HEK293 (cell line): ENCODE data around the gene EPN1.
"Not testable (repeated sequence)": the region's sequence is repeated elsewhere in the genome, so short reads cannot be mapped to it uniquely, and the experiment has no call there.

ENCODE experiments used
- CTCF ChIA-PET: fragments of 350-600 bp; formaldehyde crosslinking; extraction: SDS; loops from one replicate; lab custom pipeline; 2021; ENCODE audit warnings: antibody characterized with exemption; lab: Yijun Ruan, JAX
- POLR2A ChIA-PET: fragments of 300-600 bp; formaldehyde crosslinking; extraction: SDS; loops from one replicate; lab custom pipeline; 2020; ENCODE audit warnings: antibody characterized with exemption, inconsistent platforms; lab: Yijun Ruan, JAX
- H3K27ac ChIP-seq: fragments of 200-500 bp; sonication (Bioruptor generic); 2 replicates; pipeline ENCODE4 v1.5.1; 2014; ENCODE audit warnings: low read depth, low read length, control low read depth, inconsistent platforms; ENCODE audit errors: extremely low read depth
- H3K36me3 ChIP-seq, 2 experiments: fragments of 200-500 bp in 1 of 2; sonication (Bioruptor generic) in 1 of 2; 1 replicate in 1 of 2; 2 replicates in 1 of 2; pipeline ENCODE4 v1.5.1; 2014 to 2017; ENCODE audit warnings: inconsistent platforms in 2 of 2, low read length in 2 of 2; ENCODE audit not compliant: control insufficient read depth in 2 of 2, insufficient read depth in 1 of 2
- H3K4me1 ChIP-seq: fragments of 200-500 bp; sonication (Bioruptor generic); 2 replicates; pipeline ENCODE4 v1.5.1; 2014; ENCODE audit warnings: mild to moderate bottlenecking, low read length, inconsistent platforms; ENCODE audit not compliant: control insufficient read depth, insufficient read depth
- H3K4me3 ChIP-seq: 2 replicates; pipeline ENCODE4 v1.5.1; 2011; ENCODE audit warnings: low read depth, mild to moderate bottlenecking, control low read depth, low read length, moderate library complexity
- H3K9me3 ChIP-seq: fragments of 200-500 bp; sonication (Bioruptor generic); 2 replicates; pipeline ENCODE4 v1.5.1; 2014; ENCODE audit warnings: low read depth, low read length, inconsistent platforms; ENCODE audit not compliant: control insufficient read depth, insufficient read depth
- FEZF1 ChIP-seq: fragments of 450-650 bp; formaldehyde crosslinking; IDR thresholded peaks from 2 replicates; pipeline ENCODE4 v1.5.1; 2016; ENCODE audit warnings: missing biosample characterization, missing genetic modification characterization
- GLI4 ChIP-seq: fragments of 450-650 bp; formaldehyde crosslinking; IDR thresholded peaks from 2 replicates; pipeline ENCODE4 v1.5.1; 2016; ENCODE audit warnings: missing biosample characterization, missing genetic modification characterization
- KLF7 ChIP-seq: fragments of 450-650 bp; formaldehyde crosslinking; IDR thresholded peaks from 2 replicates; pipeline ENCODE4 v1.5.1; 2016; ENCODE audit warnings: missing biosample characterization, missing genetic modification characterization, borderline replicate concordance
- ZBTB7A ChIP-seq: fragments of 450-650 bp; formaldehyde crosslinking; IDR thresholded peaks from 2 replicates; pipeline ENCODE4 v1.5.1; 2016; ENCODE audit warnings: low read depth, missing biosample characterization, missing genetic modification characterization
- ZNF112 ChIP-seq: fragments of 450-650 bp; formaldehyde crosslinking; IDR thresholded peaks from 2 replicates; pipeline ENCODE4 v1.5.0; 2017; ENCODE audit warnings: missing biosample characterization, missing genetic modification characterization
- ZNF114 ChIP-seq: fragments of 450-650 bp; formaldehyde crosslinking; IDR thresholded peaks from 2 replicates; pipeline ENCODE4 v1.5.0; 2017; ENCODE audit warnings: missing biosample characterization, missing genetic modification characterization
- ZNF19 ChIP-seq: fragments of 450-650 bp; formaldehyde crosslinking; IDR thresholded peaks from 2 replicates; pipeline ENCODE4; 2016; ENCODE audit warnings: missing biosample characterization, missing genetic modification characterization, low read depth
- ZNF211 ChIP-seq: fragments of 450-650 bp; formaldehyde crosslinking; IDR thresholded peaks from 2 replicates; pipeline ENCODE4 v1.5.1; 2016; ENCODE audit warnings: low read depth, missing biosample characterization, missing genetic modification characterization
- ZNF223 ChIP-seq: fragments of 450-650 bp; formaldehyde crosslinking; IDR thresholded peaks from 2 replicates; pipeline ENCODE4 v1.5.1; 2016; ENCODE audit warnings: missing biosample characterization, missing genetic modification characterization
- ZNF37A ChIP-seq: fragments of 450-650 bp; IDR thresholded peaks from 2 replicates; pipeline ENCODE4 v1.5.1; 2018; ENCODE audit warnings: missing biosample characterization, missing genetic modification characterization
- ZNF426 ChIP-seq: fragments of 450-650 bp; formaldehyde crosslinking; IDR thresholded peaks from 2 replicates; pipeline ENCODE4 v1.5.1; 2017; ENCODE audit warnings: missing biosample characterization, missing genetic modification characterization, mild to moderate bottlenecking, inconsistent platforms, moderate library complexity
- ZNF514 ChIP-seq: fragments of 450-650 bp; formaldehyde crosslinking; IDR thresholded peaks from 2 replicates; pipeline ENCODE4 v1.5.1; 2016; ENCODE audit warnings: missing biosample characterization, missing genetic modification characterization
- ZNF544 ChIP-seq: fragments of 450-650 bp; formaldehyde crosslinking; IDR thresholded peaks from 2 replicates; pipeline ENCODE4 v1.5.0; 2017; ENCODE audit warnings: missing biosample characterization, missing genetic modification characterization
- ZNF555 ChIP-seq: fragments of 450-650 bp; formaldehyde crosslinking; conservative IDR thresholded peaks from 2 replicates; pipeline ENCODE4 v1.5.1; 2017; ENCODE audit warnings: missing biosample characterization, mild to moderate bottlenecking, missing genetic modification characterization, inconsistent platforms
- ZNF558 ChIP-seq: fragments of 450-650 bp; formaldehyde crosslinking; IDR thresholded peaks from 2 replicates; pipeline ENCODE4 v1.5.1; 2016; ENCODE audit warnings: missing biosample characterization, missing genetic modification characterization
- ZNF560 ChIP-seq: fragments of 450-650 bp; formaldehyde crosslinking; IDR thresholded peaks from 2 replicates; pipeline ENCODE4 v1.5.1; 2017; ENCODE audit warnings: missing biosample characterization, missing genetic modification characterization, borderline replicate concordance
- ZNF596 ChIP-seq: fragments of 450-650 bp; IDR thresholded peaks from 2 replicates; pipeline ENCODE4 v1.5.0; 2018; ENCODE audit warnings: missing biosample characterization, mild to moderate bottlenecking, missing genetic modification characterization, moderate library complexity
- ZNF610 ChIP-seq: fragments of 450-650 bp; formaldehyde crosslinking; IDR thresholded peaks from 2 replicates; pipeline ENCODE4 v1.5.1; 2016; ENCODE audit warnings: missing biosample characterization, missing genetic modification characterization, borderline replicate concordance
- ZNF626 ChIP-seq: fragments of 450-650 bp; sonication (Bioruptor Pico); formaldehyde crosslinking; IDR thresholded peaks from 2 replicates; pipeline ENCODE4 v1.5.1; 2018; ENCODE audit warnings: missing biosample characterization, missing genetic modification characterization, inconsistent platforms
- ZNF660 ChIP-seq: fragments of 450-650 bp; IDR thresholded peaks from 2 replicates; pipeline ENCODE4 v1.5.1; 2018; ENCODE audit warnings: missing biosample characterization, mild to moderate bottlenecking, missing genetic modification characterization
- ZNF76 ChIP-seq: fragments of 450-650 bp; formaldehyde crosslinking; IDR thresholded peaks from 2 replicates; pipeline ENCODE4; 2016; ENCODE audit warnings: low read depth, missing biosample characterization, missing genetic modification characterization, borderline replicate concordance
- ZNF837 ChIP-seq: fragments of 450-650 bp; formaldehyde crosslinking; IDR thresholded peaks from 2 replicates; pipeline ENCODE4 v1.5.1; 2016; ENCODE audit warnings: missing biosample characterization, missing genetic modification characterization
- TF ChIP-seq, protein P1 (sequence below): fragments of 450-650 bp; formaldehyde crosslinking; IDR thresholded peaks from 2 replicates; pipeline ENCODE4 v1.5.1; 2016; ENCODE audit warnings: missing biosample characterization, missing genetic modification characterization
- TF ChIP-seq, protein P2 (sequence below): fragments of 450-650 bp; formaldehyde crosslinking; IDR thresholded peaks from 2 replicates; pipeline ENCODE4 v1.5.0; 2017; ENCODE audit warnings: missing biosample characterization, missing genetic modification characterization, borderline replicate concordance
- TF ChIP-seq, protein P3 (sequence below): fragments of 450-650 bp; formaldehyde crosslinking; IDR thresholded peaks from 2 replicates; pipeline ENCODE4 v1.5.1; 2016; ENCODE audit warnings: missing biosample characterization, missing genetic modification characterization
- TF ChIP-seq, protein P4 (sequence below): fragments of 450-650 bp; formaldehyde crosslinking; IDR thresholded peaks from 2 replicates; pipeline ENCODE4 v1.5.1; 2016; ENCODE audit warnings: missing biosample characterization, missing genetic modification characterization
- TF ChIP-seq, protein P5 (sequence below): fragments of 450-650 bp; formaldehyde crosslinking; IDR thresholded peaks from 2 replicates; pipeline ENCODE4 v1.5.1; 2016; ENCODE audit warnings: missing biosample characterization, missing genetic modification characterization
- TF ChIP-seq, protein P6 (sequence below): fragments of 450-650 bp; formaldehyde crosslinking; IDR thresholded peaks from 2 replicates; pipeline ENCODE4 v1.5.1; 2016; ENCODE audit warnings: missing biosample characterization, missing genetic modification characterization

EPN1 gene

DNA sequence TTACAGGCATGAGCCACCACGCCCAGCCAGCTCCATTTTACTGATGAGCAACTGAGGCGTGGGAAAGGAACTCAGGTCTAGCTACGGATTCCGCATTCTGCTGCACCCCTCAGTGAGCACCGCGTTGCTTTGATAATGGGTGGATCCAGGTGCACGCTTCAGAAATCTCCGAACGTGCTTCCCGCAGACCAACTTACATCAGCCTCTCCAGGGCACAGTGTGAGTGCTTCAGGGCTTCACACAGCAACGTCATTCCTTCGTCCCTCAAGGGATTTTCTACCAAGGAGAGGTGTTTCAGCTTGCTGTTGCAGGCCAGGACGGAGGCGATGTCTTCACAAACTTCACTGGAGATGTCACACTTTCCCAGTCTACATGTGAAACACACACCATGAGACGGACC, 41.5 kb downstream of the EPN1 start:
- TF ChIP-seq ZNF114 (tag by site-specific recombination) (no peak), ZNF626 (tag by site-specific recombination) (no peak), ZNF76 (tag by site-specific recombination) (no peak), ZBTB7A (tag by site-specific recombination) (no peak), ZNF426 (tag by site-specific recombination) (no peak), ZNF514 (tag by site-specific recombination) (no peak), ZNF112 (tag by site-specific recombination) (no peak), ZNF837 (tag by site-specific recombination) (no peak), FEZF1 (tag by site-specific recombination) (no peak), ZNF560 (tag by site-specific recombination) (no peak), KLF7 (tag by site-specific recombination) (no peak)
- TF ChIP-seq, protein P1, sequence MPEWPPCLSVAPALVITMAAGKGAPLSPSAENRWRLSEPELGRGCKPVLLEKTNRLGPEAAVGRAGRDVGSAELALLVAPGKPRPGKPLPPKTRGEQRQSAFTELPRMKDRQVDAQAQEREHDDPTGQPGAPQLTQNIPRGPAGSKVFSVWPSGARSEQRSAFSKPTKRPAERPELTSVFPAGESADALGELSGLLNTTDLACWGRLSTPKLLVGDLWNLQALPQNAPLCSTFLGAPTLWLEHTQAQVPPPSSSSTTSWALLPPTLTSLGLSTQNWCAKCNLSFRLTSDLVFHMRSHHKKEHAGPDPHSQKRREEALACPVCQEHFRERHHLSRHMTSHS (tag by site-specific recombination): no peak
- TF ChIP-seq, protein P2, sequence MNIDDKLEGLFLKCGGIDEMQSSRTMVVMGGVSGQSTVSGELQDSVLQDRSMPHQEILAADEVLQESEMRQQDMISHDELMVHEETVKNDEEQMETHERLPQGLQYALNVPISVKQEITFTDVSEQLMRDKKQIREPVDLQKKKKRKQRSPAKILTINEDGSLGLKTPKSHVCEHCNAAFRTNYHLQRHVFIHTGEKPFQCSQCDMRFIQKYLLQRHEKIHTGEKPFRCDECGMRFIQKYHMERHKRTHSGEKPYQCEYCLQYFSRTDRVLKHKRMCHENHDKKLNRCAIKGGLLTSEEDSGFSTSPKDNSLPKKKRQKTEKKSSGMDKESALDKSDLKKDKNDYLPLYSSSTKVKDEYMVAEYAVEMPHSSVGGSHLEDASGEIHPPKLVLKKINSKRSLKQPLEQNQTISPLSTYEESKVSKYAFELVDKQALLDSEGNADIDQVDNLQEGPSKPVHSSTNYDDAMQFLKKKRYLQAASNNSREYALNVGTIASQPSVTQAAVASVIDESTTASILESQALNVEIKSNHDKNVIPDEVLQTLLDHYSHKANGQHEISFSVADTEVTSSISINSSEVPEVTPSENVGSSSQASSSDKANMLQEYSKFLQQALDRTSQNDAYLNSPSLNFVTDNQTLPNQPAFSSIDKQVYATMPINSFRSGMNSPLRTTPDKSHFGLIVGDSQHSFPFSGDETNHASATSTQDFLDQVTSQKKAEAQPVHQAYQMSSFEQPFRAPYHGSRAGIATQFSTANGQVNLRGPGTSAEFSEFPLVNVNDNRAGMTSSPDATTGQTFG (tag by site-specific recombination): no peak
- TF ChIP-seq, protein P3, sequence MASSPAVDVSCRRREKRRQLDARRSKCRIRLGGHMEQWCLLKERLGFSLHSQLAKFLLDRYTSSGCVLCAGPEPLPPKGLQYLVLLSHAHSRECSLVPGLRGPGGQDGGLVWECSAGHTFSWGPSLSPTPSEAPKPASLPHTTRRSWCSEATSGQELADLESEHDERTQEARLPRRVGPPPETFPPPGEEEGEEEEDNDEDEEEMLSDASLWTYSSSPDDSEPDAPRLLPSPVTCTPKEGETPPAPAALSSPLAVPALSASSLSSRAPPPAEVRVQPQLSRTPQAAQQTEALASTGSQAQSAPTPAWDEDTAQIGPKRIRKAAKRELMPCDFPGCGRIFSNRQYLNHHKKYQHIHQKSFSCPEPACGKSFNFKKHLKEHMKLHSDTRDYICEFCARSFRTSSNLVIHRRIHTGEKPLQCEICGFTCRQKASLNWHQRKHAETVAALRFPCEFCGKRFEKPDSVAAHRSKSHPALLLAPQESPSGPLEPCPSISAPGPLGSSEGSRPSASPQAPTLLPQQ (tag by site-specific recombination): no peak
- TF ChIP-seq, protein P4, sequence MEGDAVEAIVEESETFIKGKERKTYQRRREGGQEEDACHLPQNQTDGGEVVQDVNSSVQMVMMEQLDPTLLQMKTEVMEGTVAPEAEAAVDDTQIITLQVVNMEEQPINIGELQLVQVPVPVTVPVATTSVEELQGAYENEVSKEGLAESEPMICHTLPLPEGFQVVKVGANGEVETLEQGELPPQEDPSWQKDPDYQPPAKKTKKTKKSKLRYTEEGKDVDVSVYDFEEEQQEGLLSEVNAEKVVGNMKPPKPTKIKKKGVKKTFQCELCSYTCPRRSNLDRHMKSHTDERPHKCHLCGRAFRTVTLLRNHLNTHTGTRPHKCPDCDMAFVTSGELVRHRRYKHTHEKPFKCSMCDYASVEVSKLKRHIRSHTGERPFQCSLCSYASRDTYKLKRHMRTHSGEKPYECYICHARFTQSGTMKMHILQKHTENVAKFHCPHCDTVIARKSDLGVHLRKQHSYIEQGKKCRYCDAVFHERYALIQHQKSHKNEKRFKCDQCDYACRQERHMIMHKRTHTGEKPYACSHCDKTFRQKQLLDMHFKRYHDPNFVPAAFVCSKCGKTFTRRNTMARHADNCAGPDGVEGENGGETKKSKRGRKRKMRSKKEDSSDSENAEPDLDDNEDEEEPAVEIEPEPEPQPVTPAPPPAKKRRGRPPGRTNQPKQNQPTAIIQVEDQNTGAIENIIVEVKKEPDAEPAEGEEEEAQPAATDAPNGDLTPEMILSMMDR (tag by site-specific recombination): no peak
- CTCF ChIA-PET: no interaction called here
- no peak overlapping the region for H3K27ac ChIP-seq
- H3K9me3 ChIP-seq: no peaks in the 10 kb centered on the region
- no peaks in the 10 kb centered on the region for H3K4me1 ChIP-seq
- POLR2A ChIA-PET: no interaction called here
- no peak overlapping the region for H3K4me3 ChIP-seq
- no peaks in the 10 kb centered on the region for H3K36me3 ChIP-seq

DNA sequence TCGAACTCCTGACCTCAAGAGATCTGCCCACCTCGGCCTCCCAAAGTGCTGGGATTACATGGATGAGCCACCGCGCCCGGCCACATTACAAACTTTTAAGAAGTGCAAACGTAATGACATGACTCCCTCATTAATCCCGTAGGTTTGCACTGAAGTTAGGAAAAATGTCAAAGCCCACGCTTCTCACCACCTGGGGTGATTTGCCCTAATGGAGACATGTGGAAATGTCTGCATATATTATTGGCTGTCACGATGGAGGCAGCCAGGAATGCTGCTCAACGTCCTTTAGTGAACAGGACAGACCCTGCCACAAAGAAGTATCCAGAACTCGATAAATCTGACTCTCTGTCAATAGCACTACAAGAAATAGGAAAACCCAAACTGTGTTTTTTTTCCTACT, 42.2 kb downstream of the EPN1 start:
- CTCF ChIA-PET: no interaction called here

DNA sequence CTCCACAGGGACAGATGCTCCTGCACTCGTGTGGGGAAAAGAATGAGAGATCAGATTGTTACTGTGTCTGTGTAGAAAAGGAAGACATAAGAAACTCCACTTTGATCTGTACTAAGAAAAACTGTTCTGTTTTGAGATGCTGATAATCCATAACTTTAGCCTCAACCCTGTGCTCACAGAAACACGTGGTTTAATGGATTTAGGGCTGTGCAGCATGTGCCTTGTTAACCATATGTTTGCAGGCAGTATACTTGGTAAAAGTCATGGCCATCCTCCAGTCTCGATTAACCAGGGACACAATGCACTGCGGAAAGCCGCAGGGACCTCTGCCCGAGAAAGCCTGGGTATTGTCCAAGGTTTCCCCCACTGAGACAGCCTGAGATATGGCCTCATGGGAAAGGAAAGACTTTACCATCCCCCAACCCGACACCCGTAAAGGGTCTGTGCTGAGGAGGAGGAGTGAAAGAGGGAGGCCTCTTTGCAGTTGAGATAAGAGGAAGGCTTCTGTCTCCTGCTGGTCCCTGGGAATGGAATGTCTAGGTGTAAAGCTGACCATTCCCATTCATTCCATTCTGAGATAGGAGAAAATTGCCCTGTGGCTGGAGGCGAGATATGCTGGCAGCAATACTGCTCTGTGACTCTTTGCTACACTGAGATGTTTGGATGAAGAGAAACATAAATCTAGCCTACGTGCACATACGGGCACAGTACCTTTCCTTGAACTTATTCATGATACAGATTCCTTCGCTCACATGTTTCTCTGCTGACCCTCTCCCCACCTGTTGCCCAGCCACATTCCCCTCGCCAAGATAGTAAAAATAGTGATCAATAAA, 43.1 kb downstream of the EPN1 start:
- H3K4me1 ChIP-seq, H3K36me3 ChIP-seq, H3K4me3 ChIP-seq, H3K27ac ChIP-seq, POLR2A ChIA-PET, CTCF ChIA-PET, H3K9me3 ChIP-seq: not testable (repeated sequence)

More for the DNA sequence above, 42.2 kb downstream of the EPN1 start:
- Histone ChIP-seq H3K36me3 (no peaks in the 10 kb centered on the region), H3K4me1 (no peaks in the 10 kb centered on the region), H3K9me3 (no peaks in the 10 kb centered on the region), H3K27ac (no peak overlapping the region), H3K4me3 (no peak overlapping the region)
- no peak for TF ChIP-seq KLF7 (tag by site-specific recombination)
- no peak for TF ChIP-seq ZNF610
- no peak for TF ChIP-seq ZNF223
- TF ChIP-seq GLI4: no peak
- TF ChIP-seq ZNF544 (tag by site-specific recombination): no peak
- no peak for TF ChIP-seq ZNF37A (tag by site-specific recombination)
- no peak for TF ChIP-seq ZNF555
- TF ChIP-seq, protein P5, sequence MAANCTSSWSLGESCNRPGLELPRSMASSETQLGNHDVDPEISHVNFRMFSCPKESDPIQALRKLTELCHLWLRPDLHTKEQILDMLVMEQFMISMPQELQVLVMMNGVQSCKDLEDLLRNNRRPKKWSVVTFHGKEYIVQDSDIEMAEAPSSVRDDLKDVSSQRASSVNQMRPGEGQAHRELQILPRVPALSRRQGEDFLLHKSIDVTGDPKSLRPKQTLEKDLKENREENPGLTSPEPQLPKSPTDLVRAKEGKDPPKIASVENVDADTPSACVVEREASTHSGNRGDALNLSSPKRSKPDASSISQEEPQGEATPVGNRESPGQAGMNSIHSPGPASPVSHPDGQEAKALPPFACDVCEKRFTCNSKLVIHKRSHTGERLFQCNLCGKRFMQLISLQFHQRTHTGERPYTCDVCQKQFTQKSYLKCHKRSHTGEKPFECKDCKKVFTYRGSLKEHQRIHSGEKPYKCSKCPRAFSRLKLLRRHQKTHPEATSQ (tag by site-specific recombination): no peak
- no peak for TF ChIP-seq ZNF660 (tag by site-specific recombination)
- TF ChIP-seq, protein P6, sequence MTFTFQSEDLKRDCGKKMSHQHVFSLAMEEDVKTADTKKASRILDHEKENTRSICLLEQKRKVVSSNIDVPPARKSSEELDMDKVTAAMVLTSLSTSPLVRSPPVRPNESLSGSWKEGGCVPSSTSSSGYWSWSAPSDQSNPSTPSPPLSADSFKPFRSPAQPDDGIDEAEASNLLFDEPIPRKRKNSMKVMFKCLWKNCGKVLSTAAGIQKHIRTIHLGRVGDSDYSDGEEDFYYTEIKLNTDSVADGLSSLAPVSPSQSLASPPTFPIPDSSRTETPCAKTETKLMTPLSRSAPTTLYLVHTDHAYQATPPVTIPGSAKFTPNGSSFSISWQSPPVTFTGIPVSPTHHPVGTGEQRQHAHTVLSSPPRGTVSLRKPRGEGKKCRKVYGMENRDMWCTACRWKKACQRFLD (tag by site-specific recombination): no peak
- no peak for TF ChIP-seq ZNF211
- no peak for TF ChIP-seq ZNF558 (tag by site-specific recombination)
- no peak for TF ChIP-seq ZNF596 (tag by site-specific recombination)
- TF ChIP-seq ZNF19 (tag by site-specific recombination): no peak
- POLR2A ChIA-PET: no interaction called here
